Astrocyte of the spinal cord (primary cell): ENCODE measurements around the gene SMIM17.

Experiments
- DNase-seq: peaks from one replicate; pipeline ENCODE4 v3.0.0; 2011; ENCODE audit warnings: low read depth, low spot score
- H3K4me3 ChIP-seq: 2 replicates; pipeline ENCODE4 v1.5.1; 2011; ENCODE audit warnings: low read depth, mild to moderate bottlenecking, low read length, moderate library complexity
- CTCF ChIP-seq: IDR thresholded peaks from 2 replicates; pipeline ENCODE4 v1.5.1; 2012; ENCODE audit warnings: low read depth, mild to moderate bottlenecking, low read length, inconsistent platforms
- in situ Hi-C: cut with HindIII; loops from 2 replicates; pipeline ENCODE4 v1.10.0; 2017; ENCODE audit warnings: low sequenced_read_pairs

The SMIM17 gene

GRCh38 chr19:56639217-56639616 lies 3.7 kb upstream of the SMIM17 start:
- peak; percentile 8 for DNase-seq
- in situ Hi-C loops = no loop called here
- no peak overlapping the region for H3K4me3 ChIP-seq
- TF ChIP-seq CTCF = no peak

GRCh38 chr19:56643460-56643955 lies 549 bp downstream of the SMIM17 start:
- H3K4me3 ChIP-seq = no peak overlapping the region
- in situ Hi-C loops = no loop called here
- TF ChIP-seq CTCF = no peak
- no peak for DNase-seq

GRCh38 chr19:56654151-56654550 lies 11.2 kb downstream of the SMIM17 start:
- DNase-seq = no peak
- TF ChIP-seq CTCF = no peak
- in situ Hi-C loops = no loop called here

GRCh38 chr19:56660381-56661107 lies 17.6 kb downstream of the SMIM17 start:
- no peak for TF ChIP-seq CTCF
- in situ Hi-C loops = no loop called here
- H3K4me3 ChIP-seq = no peak overlapping the region
- no peak for DNase-seq

More at GRCh38 chr19:56654151-56654550, 11.2 kb downstream of the SMIM17 start:
- H3K4me3 ChIP-seq = no peak overlapping the region

- DNase-seq = no peak
- in situ Hi-C loops = no loop called here
- TF ChIP-seq CTCF = no peak
- no peak overlapping the region for H3K4me3 ChIP-seq
These were observed 18.3 kb downstream of the SMIM17 start for GRCh38 chr19:56661248-56661647.

- in situ Hi-C loops = no loop called here
- no peak overlapping the region for H3K4me3 ChIP-seq
- TF ChIP-seq CTCF = no peak
- DNase-seq = no peak
These were observed 21.1 kb downstream of the SMIM17 start for GRCh38 chr19:56663931-56664500.
